ENCODE measurements around the gene FOXE1.

FOXE1 gene

GRCh38 chr9:97900738-97901565 lies 47.9 kb downstream of the FOXE1 start:
- ATAC-seq (ENCODE audit: low read depth) (peak; percentile 54; the same call in 2 of the 3 replicates), DNase-seq (ENCODE audit: low spot score) (no peak)
- H3K27me3 ChIP-seq (ENCODE audit: insufficient read depth, poor library complexity, severe bottlenecking), result no peaks in the 10 kb centered on the region
- peak; percentile 94 for TF ChIP-seq CTCF (IDR thresholded peaks at IDR 0.05; ENCODE audit: poor library complexity, severe bottlenecking)
- no peak overlapping the region for H3K4me3 ChIP-seq (ENCODE audit: severe bottlenecking)
- H3K4me1 ChIP-seq (ENCODE audit: insufficient read depth, poor library complexity, severe bottlenecking), result no peaks in the 10 kb centered on the region
- 0 out of 2 replicates have a peak, but pooled peaks cover 4% of the 10 kb centered on the region for H3K36me3 ChIP-seq (ENCODE audit: low read depth)
- H3K27ac ChIP-seq (ENCODE audit: poor library complexity, severe bottlenecking), result no peak overlapping the region
- no peaks in the 10 kb centered on the region for H3K9me3 ChIP-seq (ENCODE audit: severe bottlenecking)

DNA sequence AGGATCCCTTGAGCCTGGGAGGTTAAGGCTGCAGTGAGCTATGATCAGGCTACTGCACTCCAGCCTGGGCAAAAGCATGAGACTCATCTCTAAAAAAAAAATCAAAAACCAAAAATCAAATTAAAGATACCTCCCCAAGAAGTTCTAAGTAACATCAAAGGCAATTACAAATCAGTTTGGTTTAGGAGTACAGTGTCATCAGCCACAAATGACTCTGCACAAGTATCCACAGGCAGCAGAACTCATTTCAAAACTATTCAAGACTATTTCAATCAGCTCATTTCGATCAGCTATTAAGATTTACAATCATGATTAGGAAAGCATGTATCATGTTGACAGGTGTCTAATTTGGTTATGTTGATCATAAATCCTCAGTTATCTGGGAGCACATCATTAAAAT lies 50.2 kb downstream of the FOXE1 start:
- Histone ChIP-seq H3K4me3 (ENCODE audit: severe bottlenecking) (no peak overlapping the region), H3K4me1 (ENCODE audit: insufficient read depth, poor library complexity, severe bottlenecking) (no peaks in the 10 kb centered on the region), H3K9me3 (ENCODE audit: severe bottlenecking) (no peaks in the 10 kb centered on the region), H3K36me3 (ENCODE audit: low read depth) (0 out of 2 replicates have a peak, but pooled peaks cover 4% of the 10 kb centered on the region), H3K27me3 (ENCODE audit: insufficient read depth, poor library complexity, severe bottlenecking) (no peaks in the 10 kb centered on the region), H3K27ac (ENCODE audit: poor library complexity, severe bottlenecking) (no peak overlapping the region)
- DNase-seq (ENCODE audit: low spot score), result no peak
- TF ChIP-seq CTCF (IDR thresholded peaks at IDR 0.05; ENCODE audit: poor library complexity, severe bottlenecking), result no peak
- ATAC-seq (ENCODE audit: low read depth), result no peak

GRCh38 chr9:97904725-97905124 lies 51.7 kb downstream of the FOXE1 start:
- ATAC-seq (ENCODE audit: low read depth) (no peak), DNase-seq (ENCODE audit: low spot score) (no peak)
- TF ChIP-seq CTCF (IDR thresholded peaks at IDR 0.05; ENCODE audit: poor library complexity, severe bottlenecking), result no peak
- no peak overlapping the region for H3K27ac ChIP-seq (ENCODE audit: poor library complexity, severe bottlenecking)
- peaks cover 7% of the 10 kb centered on the region; the same call in 1 of the 2 replicates for H3K36me3 ChIP-seq (ENCODE audit: low read depth)
- H3K27me3 ChIP-seq (ENCODE audit: insufficient read depth, poor library complexity, severe bottlenecking), result no peaks in the 10 kb centered on the region
- H3K4me1 ChIP-seq (ENCODE audit: insufficient read depth, poor library complexity, severe bottlenecking), result no peaks in the 10 kb centered on the region
- no peaks in the 10 kb centered on the region for H3K9me3 ChIP-seq (ENCODE audit: severe bottlenecking)
- H3K4me3 ChIP-seq (ENCODE audit: severe bottlenecking), result no peak overlapping the region

DNA sequence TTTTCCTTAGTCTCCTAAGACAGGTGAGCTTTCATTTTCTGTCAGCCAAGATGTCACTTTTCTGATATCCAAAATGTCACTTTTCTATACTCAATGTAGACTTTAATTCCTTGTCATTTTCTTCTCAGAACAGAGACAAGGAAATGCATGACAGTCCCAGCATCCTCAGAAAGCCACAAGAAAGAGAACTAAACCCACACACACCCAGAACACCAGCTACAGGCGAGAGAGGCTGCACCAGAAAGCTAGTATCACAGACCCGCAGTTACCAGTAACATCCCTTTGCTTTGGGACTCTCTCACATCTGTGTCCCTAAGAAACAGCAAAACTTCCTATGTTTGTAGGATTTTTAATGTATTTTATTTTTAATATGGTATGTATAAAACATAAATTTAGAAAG lies 52.2 kb downstream of the FOXE1 start:
- peaks cover 1% of the 10 kb centered on the region for H3K4me1 ChIP-seq (ENCODE audit: insufficient read depth, poor library complexity, severe bottlenecking)
- DNase-seq (ENCODE audit: low spot score), result no peak
- ATAC-seq (ENCODE audit: low read depth), result no peak
- peaks cover 12% of the 10 kb centered on the region; the same call in 1 of the 2 replicates for H3K36me3 ChIP-seq (ENCODE audit: low read depth)
- no peak overlapping the region for H3K27ac ChIP-seq (ENCODE audit: poor library complexity, severe bottlenecking)
- H3K27me3 ChIP-seq (ENCODE audit: insufficient read depth, poor library complexity, severe bottlenecking), result no peaks in the 10 kb centered on the region
- H3K4me3 ChIP-seq (ENCODE audit: severe bottlenecking), result no peak overlapping the region
- TF ChIP-seq CTCF (IDR thresholded peaks at IDR 0.05; ENCODE audit: poor library complexity, severe bottlenecking), result no peak
- no peaks in the 10 kb centered on the region for H3K9me3 ChIP-seq (ENCODE audit: severe bottlenecking)
